ENCODE measurements around the gene APOC1.
"Not testable (repeated sequence)": the region's sequence is repeated elsewhere in the genome, so short reads cannot be mapped to it uniquely, and the experiment has no call there.

Gene APOC1

GRCh38 chr19:44914433-44915206, at the start of gene APOC1:
Gene APOC1, plus strand, starts transcription at chr19:44914608. Its CDS starts 284 bp downstream, at chr19:44914892.
- peak; percentile 47 to 54 for DNase-seq (ENCODE audit: low read depth in 2 of 2, low spot score in 1 of 2)

- no peak for DNase-seq (ENCODE audit: low read depth in 2 of 2, low spot score in 1 of 2)
These were observed 49.1 kb upstream of the APOC1 start for GRCh38 chr19:44865196-44865767.

GRCh38 chr19:44866664-44867063, 47.7 kb upstream of the APOC1 start:
- no peak for DNase-seq (ENCODE audit: low read depth in 2 of 2, low spot score in 1 of 2)

GRCh38 chr19:44867578-44867977, 46.8 kb upstream of the APOC1 start:
- DNase-seq (ENCODE audit: low read depth in 2 of 2, low spot score in 1 of 2), result no peak

DNA sequence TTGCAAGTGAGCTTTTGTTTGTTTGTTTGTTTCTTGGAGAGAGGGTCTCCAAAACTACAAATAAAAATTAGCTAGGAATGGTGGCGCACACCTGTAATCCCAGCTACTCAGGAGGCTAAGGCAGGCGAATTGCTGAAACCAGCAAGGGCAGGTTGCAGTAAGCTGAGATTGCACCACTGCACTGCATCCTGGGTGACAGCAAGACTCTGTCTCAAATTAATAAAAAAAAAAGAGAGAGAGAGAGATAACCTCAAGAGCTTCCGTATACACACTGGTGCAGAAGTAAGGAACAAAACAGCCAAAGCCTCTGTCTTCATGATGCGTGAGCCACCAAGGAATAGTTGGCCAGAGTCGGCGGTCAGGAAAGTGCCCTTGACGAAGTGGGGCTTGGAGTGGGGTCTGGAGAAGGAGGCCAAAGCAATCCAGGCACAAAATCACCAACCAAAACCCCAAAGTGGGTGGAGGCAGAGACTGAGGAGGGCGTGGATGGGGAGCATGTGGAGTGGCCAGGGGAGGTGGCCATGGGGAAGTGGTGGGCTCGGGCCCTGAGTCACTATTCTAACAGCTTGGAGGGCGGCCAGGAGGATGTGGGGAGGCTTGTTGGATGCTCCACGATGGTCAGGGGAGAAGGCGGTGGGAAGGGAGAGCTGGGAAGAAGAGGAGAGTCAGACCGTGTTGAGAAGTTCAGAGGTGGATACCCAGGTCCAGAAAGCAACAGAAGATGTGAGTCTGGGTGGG, 44.5 kb upstream of the APOC1 start:
- no peak for DNase-seq (ENCODE audit: low read depth in 2 of 2, low spot score in 1 of 2)

- no peak for DNase-seq (ENCODE audit: low read depth in 2 of 2, low spot score in 1 of 2)
These were observed 42.6 kb upstream of the APOC1 start for GRCh38 chr19:44871809-44872208.

GRCh38 chr19:44872661-44873060, 41.7 kb upstream of the APOC1 start:
- no peak for DNase-seq (ENCODE audit: low read depth in 2 of 2, low spot score in 1 of 2)

DNA sequence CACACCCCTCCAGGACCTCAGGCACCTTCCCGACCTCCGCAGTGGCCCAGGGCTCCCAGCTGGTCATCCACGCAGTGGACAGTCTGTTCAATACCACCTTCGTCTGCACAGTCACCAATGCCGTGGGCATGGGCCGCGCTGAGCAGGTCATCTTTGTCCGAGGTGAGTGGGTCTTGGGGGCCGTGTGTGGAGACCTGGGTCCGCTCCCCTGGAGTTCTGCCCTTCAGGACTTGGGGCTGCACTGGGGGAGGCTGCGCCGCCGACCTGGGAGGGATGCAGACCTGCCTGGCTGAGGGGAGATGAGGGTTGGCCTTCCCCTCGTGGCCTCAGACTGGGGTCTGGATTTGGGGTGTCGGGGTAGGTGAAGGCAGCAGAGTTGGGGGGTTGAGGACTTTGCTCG, 40.1 kb upstream of the APOC1 start:
- no peak for DNase-seq (ENCODE audit: low read depth in 2 of 2, low spot score in 1 of 2)

DNA sequence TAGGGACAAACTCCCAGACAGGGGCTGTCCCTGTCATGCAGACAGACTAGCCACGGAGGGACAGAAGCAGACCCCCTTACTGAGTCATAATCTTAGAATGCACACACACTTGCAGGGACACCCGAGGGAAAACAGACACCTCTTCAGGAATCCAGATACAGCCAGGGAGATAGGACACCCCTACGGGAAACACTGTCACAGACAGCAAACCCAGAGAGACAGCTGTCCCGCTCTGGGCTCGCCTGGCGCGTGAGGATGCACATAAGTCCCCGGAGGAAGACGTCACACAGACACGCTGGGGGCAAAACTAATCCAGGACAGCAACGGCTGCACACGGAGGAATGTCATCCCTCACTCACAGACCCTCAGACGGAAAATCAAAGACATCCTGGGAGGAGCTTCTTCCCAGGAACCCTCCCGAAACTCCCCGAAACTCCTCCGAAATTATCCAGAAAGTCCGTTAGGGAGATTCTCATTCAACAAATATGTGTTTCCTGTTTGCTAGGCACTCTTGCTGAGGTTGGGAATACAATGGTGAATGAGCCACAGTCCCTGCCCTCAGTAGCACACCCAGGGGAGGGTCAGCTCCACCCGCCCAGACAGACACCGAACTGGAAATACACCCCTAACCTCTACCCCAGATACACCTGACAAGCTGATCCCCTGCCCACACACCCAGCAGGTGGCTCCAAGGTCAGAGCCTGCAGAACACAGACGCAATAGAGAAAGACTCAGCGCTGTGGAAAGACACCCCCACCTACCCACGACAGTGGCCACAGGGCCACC, 38.5 kb upstream of the APOC1 start:
- no peak for DNase-seq (ENCODE audit: low read depth in 2 of 2, low spot score in 1 of 2)

GRCh38 chr19:44876930-44877535, 37.4 kb upstream of the APOC1 start:
- DNase-seq (ENCODE audit: low read depth in 2 of 2, low spot score in 1 of 2), result no peak

DNA sequence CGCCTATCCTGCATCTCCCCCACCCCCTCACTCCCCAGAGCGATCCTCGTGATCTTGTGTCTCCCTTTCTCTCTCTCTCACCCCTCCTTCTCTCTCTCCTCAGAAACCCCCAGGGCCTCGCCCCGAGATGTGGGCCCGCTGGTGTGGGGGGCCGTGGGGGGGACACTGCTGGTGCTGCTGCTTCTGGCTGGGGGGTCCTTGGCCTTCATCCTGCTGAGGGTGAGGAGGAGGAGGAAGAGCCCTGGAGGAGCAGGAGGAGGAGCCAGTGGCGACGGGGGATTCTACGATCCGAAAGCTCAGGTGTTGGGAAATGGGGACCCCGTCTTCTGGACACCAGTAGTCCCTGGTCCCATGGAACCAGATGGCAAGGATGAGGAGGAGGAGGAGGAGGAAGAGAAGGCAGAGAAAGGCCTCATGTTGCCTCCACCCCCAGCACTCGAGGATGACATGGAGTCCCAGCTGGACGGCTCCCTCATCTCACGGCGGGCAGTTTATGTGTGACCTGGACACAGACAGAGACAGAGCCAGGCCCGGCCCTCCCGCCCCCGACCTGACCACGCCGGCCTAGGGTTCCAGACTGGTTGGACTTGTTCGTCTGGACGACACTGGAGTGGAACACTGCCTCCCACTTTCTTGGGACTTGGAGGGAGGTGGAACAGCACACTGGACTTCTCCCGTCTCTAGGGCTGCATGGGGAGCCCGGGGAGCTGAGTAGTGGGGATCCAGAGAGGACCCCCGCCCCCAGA, 36.1 kb upstream of the APOC1 start:
- no peak for DNase-seq (ENCODE audit: low read depth in 2 of 2, low spot score in 1 of 2)

DNA sequence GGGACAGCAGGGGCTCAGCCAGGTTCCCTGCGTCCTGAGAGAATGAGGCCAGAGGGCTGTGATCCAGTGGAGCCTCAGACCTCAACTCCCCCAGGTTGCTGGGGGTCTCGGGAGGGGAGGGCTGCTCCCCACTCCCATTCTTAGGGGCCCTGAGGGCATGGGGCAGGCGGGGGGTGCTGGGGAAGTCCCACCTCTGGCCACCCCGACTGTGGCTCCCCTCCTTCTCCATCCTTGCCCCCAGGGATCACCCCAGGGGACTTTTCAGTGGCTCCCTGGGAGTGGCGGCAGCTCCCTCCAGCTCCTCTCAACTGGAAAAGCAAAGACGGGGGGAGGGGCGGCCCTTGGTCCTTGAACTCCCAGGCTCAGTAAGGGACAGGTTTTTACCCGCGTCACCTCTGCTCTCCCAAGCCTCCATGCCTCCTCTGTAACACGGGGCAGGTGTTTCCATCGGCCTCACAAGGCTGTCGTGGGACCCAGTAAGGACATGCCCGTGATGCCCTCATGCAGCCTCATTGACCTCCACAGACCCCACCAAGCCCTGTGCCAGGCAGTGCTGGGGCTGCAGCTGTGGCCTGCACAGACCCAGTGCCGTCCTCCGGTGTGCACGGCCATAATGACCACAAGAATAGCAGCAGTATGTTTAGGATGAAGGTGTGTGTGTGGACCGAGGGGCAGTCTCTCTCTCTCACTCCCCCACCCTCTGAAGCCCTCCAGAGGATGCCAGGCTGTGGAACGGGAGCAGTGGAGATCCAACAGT, 34.9 kb upstream of the APOC1 start:
- no peak for DNase-seq (ENCODE audit: low read depth in 2 of 2, low spot score in 1 of 2)

DNA sequence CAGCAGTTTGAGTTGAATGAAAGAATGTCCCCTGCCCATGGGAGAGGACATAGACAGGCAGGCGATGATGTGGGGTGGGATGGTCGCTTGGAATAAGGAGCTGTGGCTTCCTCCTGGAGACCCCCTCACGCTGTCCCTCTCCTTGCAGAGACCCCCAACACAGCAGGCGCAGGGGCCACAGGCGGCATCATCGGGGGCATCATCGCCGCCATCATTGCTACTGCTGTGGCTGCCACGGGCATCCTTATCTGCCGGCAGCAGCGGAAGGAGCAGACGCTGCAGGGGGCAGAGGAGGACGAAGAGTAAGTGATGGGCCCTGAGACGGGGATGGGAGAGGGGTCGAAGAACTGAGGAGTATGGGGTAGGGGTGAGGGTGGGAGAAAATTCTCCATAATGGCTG, 32.3 kb upstream of the APOC1 start:
- DNase-seq (ENCODE audit: low read depth in 2 of 2, low spot score in 1 of 2), result no peak

- DNase-seq (ENCODE audit: low read depth in 2 of 2, low spot score in 1 of 2), result not testable (repeated sequence)
These were observed 31.6 kb upstream of the APOC1 start for GRCh38 chr19:44882619-44883397.

DNA sequence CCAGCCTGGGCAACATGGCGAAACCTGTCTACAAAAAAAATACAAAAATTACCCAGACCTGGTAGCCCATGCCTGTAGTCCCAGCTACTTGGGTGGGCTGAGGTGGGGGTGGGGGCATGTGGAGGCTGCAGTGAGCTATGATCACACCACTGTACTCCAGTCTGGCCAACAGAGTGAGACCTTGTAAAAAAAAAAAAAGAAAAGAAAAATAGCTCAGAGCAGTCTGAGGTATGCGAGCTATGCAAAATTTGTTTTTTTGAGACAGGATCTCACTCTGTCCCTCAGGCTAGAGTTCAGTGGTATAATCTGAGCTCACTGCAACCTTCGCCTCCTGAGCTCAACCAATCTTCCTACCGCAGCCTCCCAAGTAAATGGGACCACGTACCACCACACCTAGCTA, 30.5 kb upstream of the APOC1 start:
- DNase-seq (ENCODE audit: low read depth in 2 of 2, low spot score in 1 of 2), result no peak

DNA sequence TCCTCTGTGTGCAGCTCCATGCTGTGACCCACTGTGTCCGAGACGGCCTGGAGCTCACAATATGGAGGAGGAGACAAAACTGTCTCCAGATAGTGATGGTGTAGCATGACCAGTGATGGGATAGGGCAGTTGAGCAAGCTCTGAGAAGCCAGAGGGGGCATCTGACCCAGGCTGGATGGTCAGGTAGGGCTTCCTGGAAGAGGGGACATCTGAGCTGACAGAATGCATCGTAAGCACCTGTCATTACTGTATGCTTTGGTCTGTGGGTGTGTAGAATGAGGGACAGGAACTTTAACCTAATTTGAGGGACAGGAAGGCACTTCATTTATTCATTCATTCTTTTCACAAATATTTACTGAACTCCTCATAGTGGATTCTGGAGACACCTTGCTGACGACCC, 29.8 kb upstream of the APOC1 start:
- DNase-seq (ENCODE audit: low read depth in 2 of 2, low spot score in 1 of 2), result no peak

DNA sequence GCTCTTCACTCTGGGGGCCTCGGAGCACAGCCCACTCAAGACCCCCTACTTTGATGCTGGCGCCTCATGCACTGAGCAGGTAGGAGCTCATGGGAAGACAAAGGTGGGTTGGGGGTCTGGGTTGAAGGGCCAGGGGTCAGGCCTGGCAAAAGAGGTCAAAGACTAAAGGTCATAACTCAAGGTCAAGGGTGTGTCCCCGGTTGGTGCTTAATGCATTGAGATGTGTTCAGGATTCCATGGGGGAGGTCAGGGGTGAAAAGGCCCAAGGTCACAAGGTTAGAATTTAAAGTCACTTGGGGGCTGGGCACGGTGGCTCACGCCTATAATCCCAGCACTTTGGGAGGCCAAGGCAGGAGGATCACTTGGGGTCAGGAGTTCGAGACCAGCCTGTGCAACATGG, 28.3 kb upstream of the APOC1 start:
- no peak for DNase-seq (ENCODE audit: low read depth in 2 of 2, low spot score in 1 of 2)

DNA sequence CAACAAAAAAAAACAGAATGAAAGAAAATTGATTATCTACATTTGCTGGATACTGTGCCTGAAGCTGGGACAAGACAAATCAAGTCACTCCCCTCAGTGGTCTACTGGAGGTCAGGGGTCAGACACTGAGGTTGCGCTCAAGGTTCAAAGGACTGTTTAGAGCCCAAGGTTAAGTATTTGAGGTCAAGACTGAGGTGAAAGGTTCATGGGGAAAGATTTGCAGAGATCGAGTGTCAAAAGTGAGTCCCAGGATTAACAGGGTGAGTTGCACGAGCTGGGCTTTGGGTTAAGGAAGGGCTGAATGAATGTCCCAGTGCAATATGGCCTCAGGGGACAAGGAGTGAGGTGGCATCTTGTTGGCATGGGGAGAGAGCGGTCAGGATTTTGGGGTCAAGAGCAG, 26.8 kb upstream of the APOC1 start:
- DNase-seq (ENCODE audit: low read depth in 2 of 2, low spot score in 1 of 2), result no peak

- not testable (repeated sequence) for DNase-seq (ENCODE audit: low read depth in 2 of 2, low spot score in 1 of 2)
These were observed 26.1 kb upstream of the APOC1 start for GRCh38 chr19:44888335-44888734.
